HG03045 (cell line): ENCODE results near the gene SAMHD1.
"Not testable (repeated sequence)": the region's sequence is repeated elsewhere in the genome, so short reads cannot be mapped to it uniquely, and the experiment has no call there.

Experiments
- ATAC-seq: cut with Tn5 transposase; IDR thresholded peaks from one replicate; pipeline ENCODE4 v1.9.1; 2021; ENCODE audit warnings: mild to moderate bottlenecking, moderate library complexity; ENCODE audit not compliant: unreplicated experiment

The SAMHD1 gene

GRCh38 chr20:36956674-36957073 lies 5.2 kb upstream of the SAMHD1 start:
- ATAC-seq, result no peak

- no peak for ATAC-seq
Measured at GRCh38 chr20:36956016-36956415, 4.5 kb upstream of the SAMHD1 start.

- ATAC-seq, result no peak
Measured at GRCh38 chr20:36951979-36952738, 651 bp upstream of the SAMHD1 start.

- no peak for ATAC-seq
Measured at GRCh38 chr20:36950414-36951197, 902 bp downstream of the SAMHD1 start.

- no peak for ATAC-seq
Measured at GRCh38 chr20:36941401-36941835, 10.1 kb downstream of the SAMHD1 start.

- ATAC-seq, result no peak
Measured at GRCh38 chr20:36937402-36937770, 14.1 kb downstream of the SAMHD1 start.

- ATAC-seq, result not testable (repeated sequence)
Measured at GRCh38 chr20:36936761-36937401, 14.6 kb downstream of the SAMHD1 start.

GRCh38 chr20:36936341-36936740 lies 15.2 kb downstream of the SAMHD1 start:
- no peak for ATAC-seq

- not testable (repeated sequence) for ATAC-seq
Measured at GRCh38 chr20:36933571-36933970, 17.9 kb downstream of the SAMHD1 start.

- no peak for ATAC-seq
Measured at GRCh38 chr20:36932476-36933426, 18.8 kb downstream of the SAMHD1 start.

- ATAC-seq, result not testable (repeated sequence)
Measured at GRCh38 chr20:36932067-36932466, 19.4 kb downstream of the SAMHD1 start.

- ATAC-seq, result no peak
Measured at GRCh38 chr20:36929691-36930090, 21.8 kb downstream of the SAMHD1 start.

GRCh38 chr20:36929290-36929689 lies 22.2 kb downstream of the SAMHD1 start:
- ATAC-seq, result no peak

- ATAC-seq, result no peak
Measured at GRCh38 chr20:36927704-36928103, 23.8 kb downstream of the SAMHD1 start.

GRCh38 chr20:36926653-36927200 lies 24.8 kb downstream of the SAMHD1 start:
- no peak for ATAC-seq

GRCh38 chr20:36925234-36925633 lies 26.3 kb downstream of the SAMHD1 start:
- ATAC-seq, result no peak

- ATAC-seq, result no peak
Measured at GRCh38 chr20:36924167-36925045, 27.1 kb downstream of the SAMHD1 start.

- ATAC-seq, result no peak
Measured at GRCh38 chr20:36920334-36920730, 31.2 kb downstream of the SAMHD1 start.

- no peak for ATAC-seq
Measured at GRCh38 chr20:36919715-36920333, 31.7 kb downstream of the SAMHD1 start.
